Activated CD8-positive, alpha-beta memory T cell treated with anti-CD3 and anti-CD28 coated beads, Interleukin-2, amount 10 ng/mL, durations not matched to agents 7 days and 5 days (primary cell): ENCODE measurements around the gene RABGGTA. TPM values are rescaled to one million over a fixed set of nuclear protein-coding genes. Genes with fewer than 3 reads are reported as not detected.
A peak's percentile ranks its signal among the peaks of the same experiment; 100 is the strongest.

ENCODE experiments used
- ATAC-seq: fragments of 150-1000 bp; cut with Tn5 transposase; one replicate; pipeline ENCODE4 v1.10.0; 2021; ENCODE audit warnings: moderate library complexity
- CTCF ChIA-PET: fragments of 350-600 bp; sonication (Branson Sonifier 250); formaldehyde crosslinking; loops from one replicate; lab custom pipeline; 2021; ENCODE audit warnings: antibody characterized with exemption; lab: Charles Lee
- DNase-seq: peaks from one replicate; pipeline ENCODE4 v3.0.0-alpha.2; 2020
- H3K27ac Mint-ChIP-seq: one replicate; pipeline ENCODE4 v1.8.0; 2021; ENCODE audit warnings: mild to moderate bottlenecking, mixed read lengths
- H3K27me3 Mint-ChIP-seq: one replicate; pipeline ENCODE4 v1.8.0; 2021; ENCODE audit warnings: mixed read lengths
- H3K36me3 Mint-ChIP-seq: one replicate; pipeline ENCODE4 v1.8.0; 2021; ENCODE audit warnings: mild to moderate bottlenecking, mixed read lengths
- H3K4me1 Mint-ChIP-seq: one replicate; pipeline ENCODE4 v1.8.0; 2021; ENCODE audit warnings: mixed read lengths
- H3K4me3 Mint-ChIP-seq: one replicate; pipeline ENCODE4 v1.8.0; 2021; ENCODE audit warnings: mild to moderate bottlenecking, moderate library complexity, mixed read lengths
- H3K9me3 Mint-ChIP-seq: one replicate; pipeline ENCODE4 v1.8.0; 2022; ENCODE audit warnings: low read depth, mixed read lengths
- total RNA-seq, 2 experiments: library from RNA; stranded (reverse); gene quantifications; one replicate each; pipeline ENCODE4 v1.2.3, GENCODE V29; 2021

The RABGGTA gene
- total RNA-seq, 2 experiments from 2014 or later, result 34.3 to 44.6 TPM

DNA sequence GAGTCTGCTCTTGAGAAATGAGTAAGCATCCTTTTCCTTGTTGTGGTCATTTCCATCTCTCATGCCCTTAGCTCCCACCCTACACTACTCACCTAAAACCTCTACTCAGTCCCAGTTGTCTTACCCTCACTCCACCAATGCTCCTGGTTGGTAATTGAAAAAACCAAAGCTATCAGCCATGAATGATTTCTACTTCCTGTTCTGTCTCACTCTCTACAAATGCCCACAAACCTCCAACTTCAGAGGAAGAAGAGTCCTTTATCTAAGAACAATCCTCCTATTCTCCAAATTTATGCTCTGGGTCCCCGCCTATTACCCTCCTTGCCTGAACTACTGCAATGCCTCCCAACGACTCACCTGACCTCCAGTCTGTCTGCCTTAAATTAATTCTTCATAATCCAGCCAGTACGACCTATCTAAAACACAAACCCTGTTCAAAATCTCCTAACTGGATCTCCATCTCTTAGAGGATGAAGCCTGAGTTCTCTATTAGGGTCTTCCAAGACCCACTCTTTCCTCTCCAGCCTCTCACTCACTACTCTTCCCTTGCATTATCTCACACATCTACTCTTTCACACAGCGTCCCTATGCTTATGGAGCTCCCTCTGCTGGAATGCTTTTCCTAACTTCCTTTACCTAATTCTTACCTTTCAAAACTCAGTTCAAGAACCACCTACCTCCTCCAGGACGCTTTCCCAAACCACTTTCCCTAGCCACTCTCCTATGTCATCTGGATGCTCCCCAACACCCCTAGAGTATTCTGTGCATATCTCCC, 26.0 kb upstream of the RABGGTA start:
- Mint-ChIP-seq H3K27me3 (no peaks in the 10 kb centered on the region), H3K4me1 (peaks cover 55% of the 10 kb centered on the region), H3K27ac (peak overlapping the region; percentile 81), H3K4me3 (peak overlapping the region; percentile 12), H3K9me3 (no peaks in the 10 kb centered on the region), H3K36me3 (peaks cover 22% of the 10 kb centered on the region)
- ATAC-seq, result peak; percentile 6
- CTCF ChIA-PET, result interaction anchor here (1.0 to 20.8 kb wide), 18 partner anchors 12 to 188 kb away, joined by 3 to 541 read pairs (median 6); partner anchors contain the start of genes CHMP4A, CIDEB, EMC9 and GMPR2
- DNase-seq, result no peak

DNA sequence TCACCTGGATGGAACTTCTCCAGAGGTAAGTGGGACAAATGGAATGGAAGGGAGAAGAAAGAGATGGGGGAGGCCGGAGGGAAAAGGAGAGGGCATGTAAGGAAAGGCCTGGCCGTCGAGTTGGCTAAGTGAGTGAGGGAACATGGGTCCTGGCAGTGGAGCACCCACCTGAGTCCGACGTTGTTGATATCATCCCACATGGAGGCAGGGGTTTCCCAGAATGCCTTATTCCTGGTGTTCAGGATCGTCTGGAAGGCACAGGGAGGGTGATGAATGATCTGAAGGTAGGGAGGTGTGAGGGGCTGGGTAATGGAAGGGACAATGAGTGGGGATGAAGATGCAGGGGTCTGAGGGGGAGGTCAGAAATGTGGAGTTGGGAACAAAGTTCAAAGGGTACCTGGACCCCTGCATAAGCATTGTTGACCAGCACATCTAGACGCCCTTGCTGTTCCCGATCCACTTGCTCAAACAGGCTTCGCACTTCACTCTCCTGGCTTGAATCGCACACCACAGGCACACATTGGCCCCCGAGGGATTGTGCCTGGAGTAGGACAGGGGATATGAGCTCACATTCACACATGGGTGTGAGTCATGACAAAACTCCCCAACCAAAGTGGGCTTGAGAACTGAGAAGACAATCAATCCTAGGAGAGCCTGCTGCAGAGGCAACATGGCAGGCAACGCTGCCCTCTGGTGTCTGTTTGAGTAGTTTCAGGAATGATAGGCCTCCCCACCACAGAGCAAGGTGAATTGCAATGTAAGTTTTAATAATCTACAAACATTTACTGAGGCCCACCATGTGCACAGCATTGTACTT, 25.2 kb upstream of the RABGGTA start:
- H3K4me1 Mint-ChIP-seq, result peaks cover 51% of the 10 kb centered on the region
- ATAC-seq, result peak; percentile 55
- peaks cover 27% of the 10 kb centered on the region for H3K36me3 Mint-ChIP-seq
- H3K27me3 Mint-ChIP-seq, result no peaks in the 10 kb centered on the region
- H3K9me3 Mint-ChIP-seq, result no peaks in the 10 kb centered on the region
- DNase-seq, result peak; percentile 81
- H3K27ac Mint-ChIP-seq, result peak overlapping the region; percentile 81
- no peak overlapping the region for H3K4me3 Mint-ChIP-seq
- CTCF ChIA-PET, result interaction anchor here (0.6 to 20.8 kb wide), 19 partner anchors 13 to 188 kb away, joined by 3 to 541 read pairs (median 6); partner anchors contain the start of genes CHMP4A, CIDEB, EMC9 and GMPR2

DNA sequence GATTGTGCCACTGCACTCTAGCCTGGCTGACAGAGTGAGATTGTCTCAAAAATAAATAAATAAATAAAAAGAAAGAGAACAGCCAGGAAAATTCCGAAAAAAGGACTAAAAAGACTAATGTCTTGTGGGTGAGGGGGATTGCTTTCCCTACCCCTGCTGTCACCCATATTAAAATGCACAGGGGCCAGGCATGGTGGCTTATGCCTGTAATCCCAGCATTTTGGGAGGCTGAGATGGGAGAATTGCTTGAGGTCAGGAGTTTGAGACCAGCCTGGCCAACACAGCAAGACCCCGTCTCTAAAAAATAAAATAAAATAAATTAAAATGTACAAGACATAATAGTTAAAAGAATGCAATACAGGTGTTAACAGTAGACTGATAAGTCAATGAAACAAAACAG, 22.1 kb upstream of the RABGGTA start:
- ATAC-seq (no peak), DNase-seq (no peak)
- no peaks in the 10 kb centered on the region for H3K9me3 Mint-ChIP-seq
- no peak overlapping the region for H3K4me3 Mint-ChIP-seq
- CTCF ChIA-PET, result interaction anchor here (1.1 to 5.1 kb wide), 8 partner anchors 15 to 137 kb away, joined by 4 to 35 read pairs (median 8); partner anchors contain the start of genes MDP1, RABGGTA and TINF2
- H3K4me1 Mint-ChIP-seq, result peaks cover 50% of the 10 kb centered on the region
- peaks cover 7% of the 10 kb centered on the region for H3K27me3 Mint-ChIP-seq
- H3K36me3 Mint-ChIP-seq, result peaks cover 44% of the 10 kb centered on the region
- no peak overlapping the region for H3K27ac Mint-ChIP-seq

DNA sequence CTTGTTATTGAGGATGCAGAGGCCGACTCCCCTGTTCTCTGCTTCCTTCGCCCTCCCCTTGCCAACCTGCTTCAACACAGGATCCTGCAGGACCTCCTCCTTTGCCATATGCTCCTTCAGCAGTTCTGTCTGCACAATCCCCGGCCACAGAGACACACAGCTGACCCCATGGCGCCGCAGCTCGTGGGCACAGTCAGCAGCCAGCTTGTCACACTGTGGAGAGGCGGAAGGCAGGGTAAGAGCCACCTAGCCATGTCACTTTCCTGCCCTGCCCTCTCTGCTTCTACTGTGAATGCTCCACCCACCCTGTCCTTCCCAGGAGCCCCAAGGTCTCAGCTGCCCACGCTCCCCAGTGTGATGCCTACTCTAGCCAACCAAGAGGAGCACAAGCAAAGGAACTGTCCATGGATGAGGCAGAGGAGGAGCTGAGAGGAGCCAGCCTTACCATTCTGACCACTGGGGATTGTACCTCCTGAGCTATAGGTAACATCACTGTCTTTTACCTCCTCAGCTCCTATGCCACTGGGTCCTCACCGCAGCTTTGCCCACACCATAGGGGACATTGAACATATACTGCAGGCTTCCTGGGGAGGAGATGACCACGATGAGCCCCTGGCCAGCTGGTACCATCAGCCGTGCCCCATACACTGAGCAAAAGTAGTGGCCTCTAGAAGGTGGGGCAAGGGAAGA, 20.9 kb upstream of the RABGGTA start:
- H3K36me3 Mint-ChIP-seq, result peaks cover 45% of the 10 kb centered on the region
- H3K27me3 Mint-ChIP-seq, result peaks cover 16% of the 10 kb centered on the region
- no peaks in the 10 kb centered on the region for H3K9me3 Mint-ChIP-seq
- peaks cover 48% of the 10 kb centered on the region for H3K4me1 Mint-ChIP-seq
- DNase-seq (no peak), ATAC-seq (no peak)
- H3K4me3 Mint-ChIP-seq, result no peak overlapping the region
- no peak overlapping the region for H3K27ac Mint-ChIP-seq
- CTCF ChIA-PET, result interaction anchor here (1.1 to 5.1 kb wide), 9 partner anchors 13 to 139 kb away, joined by 4 to 35 read pairs (median 10); partner anchors contain the start of genes LTB4R, LTB4R2, MDP1 and RABGGTA

DNA sequence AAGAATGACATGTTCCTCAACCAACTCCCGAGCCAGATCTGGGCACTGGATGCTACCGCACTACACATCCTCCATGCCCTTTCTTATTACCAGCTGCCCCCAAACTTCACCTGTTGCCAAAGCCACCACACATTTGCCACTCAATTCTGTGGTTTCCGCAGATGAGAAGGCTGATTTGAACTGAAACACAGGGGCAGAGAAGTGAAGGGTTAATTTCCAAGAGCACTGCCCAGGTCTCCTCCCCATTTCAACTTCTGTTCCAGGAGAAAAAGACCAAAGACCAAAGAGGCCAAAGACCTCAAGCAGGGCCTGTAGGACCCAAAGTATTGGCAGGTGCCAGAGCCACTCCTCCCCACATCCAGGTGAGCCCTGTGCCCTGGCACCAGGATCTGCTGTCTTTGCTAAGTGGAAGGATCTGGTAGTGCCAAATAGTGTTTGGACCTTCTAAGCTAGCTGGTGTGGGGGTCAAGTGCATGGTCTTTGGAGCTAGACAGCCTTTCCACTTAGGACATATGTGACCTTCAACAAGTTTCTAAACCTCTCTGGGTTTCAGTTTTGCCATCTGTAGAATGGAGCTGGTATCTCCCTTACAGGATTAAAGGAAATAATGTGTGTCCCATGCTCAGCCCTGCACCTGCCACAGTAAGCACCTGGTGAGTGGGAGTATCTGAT, 20.2 kb upstream of the RABGGTA start:
- CTCF ChIA-PET, result interaction anchor here (2.1 to 5.1 kb wide), 8 partner anchors 13 to 49 kb away, joined by 6 to 35 read pairs (median 12); partner anchors contain the start of genes CIDEB, LTB4R, LTB4R2 and RABGGTA
- ATAC-seq (no peak), DNase-seq (no peak)
- no peaks in the 10 kb centered on the region for H3K9me3 Mint-ChIP-seq
- H3K4me1 Mint-ChIP-seq, result peaks cover 41% of the 10 kb centered on the region
- peaks cover 42% of the 10 kb centered on the region for H3K36me3 Mint-ChIP-seq
- peaks cover 18% of the 10 kb centered on the region for H3K27me3 Mint-ChIP-seq
- no peak overlapping the region for H3K27ac Mint-ChIP-seq
- H3K4me3 Mint-ChIP-seq, result no peak overlapping the region

DNA sequence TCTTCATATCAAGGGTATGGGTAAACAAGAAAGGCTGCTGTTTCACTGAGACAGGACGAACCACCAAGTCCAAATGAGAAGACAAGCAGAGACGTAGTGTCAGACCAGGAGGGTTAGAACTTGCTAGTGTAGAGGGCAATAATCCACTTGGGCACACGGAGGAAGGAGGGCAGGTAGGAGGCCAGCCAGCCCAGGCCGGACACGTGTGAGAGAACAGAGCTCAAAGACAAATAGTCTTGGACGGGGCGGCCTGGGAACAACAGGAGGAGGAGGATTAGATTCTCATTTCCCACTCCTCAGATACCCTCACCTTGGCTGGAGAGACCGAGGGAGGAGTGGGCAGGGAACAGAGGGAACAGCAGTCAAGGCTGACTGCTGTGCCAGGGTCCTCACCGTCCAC, 19.3 kb upstream of the RABGGTA start:
- Mint-ChIP-seq H3K27me3 (peaks cover 21% of the 10 kb centered on the region), H3K36me3 (peaks cover 36% of the 10 kb centered on the region), H3K9me3 (no peaks in the 10 kb centered on the region), H3K4me3 (no peak overlapping the region), H3K4me1 (peaks cover 32% of the 10 kb centered on the region), H3K27ac (no peak overlapping the region)
- DNase-seq (no peak), ATAC-seq (no peak)
- CTCF ChIA-PET, result interaction anchor here (0.9 to 5.1 kb wide), 11 partner anchors 10 to 145 kb away, joined by 3 to 35 read pairs (median 11); partner anchors contain the start of genes CIDEB, DHRS1, LTB4R and LTB4R2

DNA sequence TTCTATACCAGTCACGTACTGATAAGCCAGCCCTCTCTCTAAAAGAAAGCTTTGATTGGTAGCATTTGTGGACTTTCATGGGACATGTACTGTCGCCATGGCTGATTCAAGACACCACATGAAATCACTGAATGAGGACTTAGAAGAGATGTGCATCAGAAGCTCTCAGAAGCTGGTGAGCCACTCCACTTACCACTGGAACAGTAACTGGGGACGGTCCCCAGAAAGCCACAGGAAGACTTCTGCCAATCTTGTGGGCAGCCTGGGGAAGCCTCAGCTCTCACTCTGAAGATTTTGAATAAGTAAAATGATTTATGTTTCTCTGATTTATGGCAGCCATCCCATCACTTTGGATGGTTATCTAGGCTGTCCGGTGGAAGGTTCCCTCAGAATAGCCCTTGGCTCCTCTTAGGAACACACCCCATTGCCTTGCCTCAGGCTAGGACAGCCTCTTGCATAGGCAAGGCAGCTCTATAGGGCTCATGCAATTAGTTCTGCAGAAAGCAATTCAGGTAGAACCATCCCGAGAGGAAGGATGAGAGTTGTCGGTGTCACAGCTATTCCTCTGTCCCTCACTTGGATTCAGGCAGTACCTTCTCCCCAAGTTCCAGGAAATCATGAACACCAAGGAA, 18.4 kb upstream of the RABGGTA start:
- H3K36me3 Mint-ChIP-seq, result peaks cover 32% of the 10 kb centered on the region
- H3K4me3 Mint-ChIP-seq, result no peak overlapping the region
- H3K4me1 Mint-ChIP-seq, result peaks cover 29% of the 10 kb centered on the region
- CTCF ChIA-PET, result interaction anchor here (0.9 to 5.1 kb wide), 13 partner anchors 10 to 146 kb away, joined by 3 to 35 read pairs (median 9); partner anchors contain the start of genes CIDEB, DHRS1, LTB4R and LTB4R2
- H3K27me3 Mint-ChIP-seq, result peaks cover 25% of the 10 kb centered on the region
- no peak overlapping the region for H3K27ac Mint-ChIP-seq
- H3K9me3 Mint-ChIP-seq, result no peaks in the 10 kb centered on the region
- DNase-seq, result peak; percentile 88
- peak; percentile 93 for ATAC-seq

DNA sequence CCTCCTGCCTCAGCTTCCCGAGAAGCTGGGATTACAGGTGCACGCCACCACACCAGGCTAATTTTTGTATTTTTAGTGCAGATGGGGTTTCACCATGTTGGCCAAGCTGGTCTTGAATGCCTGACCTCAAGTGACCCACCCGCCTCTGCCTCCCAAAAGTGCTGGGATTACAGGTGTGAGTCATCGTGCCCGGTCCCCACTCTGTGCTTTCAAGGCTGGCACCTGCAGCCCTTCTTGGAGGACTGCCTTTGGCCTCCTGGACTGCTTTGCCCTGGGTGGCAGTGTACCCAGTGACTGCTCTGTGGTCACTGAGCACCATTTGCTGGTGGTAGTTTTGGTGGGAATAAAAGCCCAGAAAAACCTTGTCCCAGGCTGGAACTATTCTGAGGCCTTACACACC, 15.6 kb upstream of the RABGGTA start:
- Mint-ChIP-seq H3K4me1 (peaks cover 29% of the 10 kb centered on the region), H3K27ac (no peak overlapping the region), H3K4me3 (no peak overlapping the region), H3K27me3 (peaks cover 25% of the 10 kb centered on the region), H3K9me3 (no peaks in the 10 kb centered on the region), H3K36me3 (peaks cover 22% of the 10 kb centered on the region)
- ATAC-seq (no peak), DNase-seq (no peak)
- CTCF ChIA-PET, result interaction anchor here (3.4 to 4.8 kb wide), 2 partner anchors 21 to 44 kb away, joined by 26 read pairs; partner anchors contain the start of genes CIDEB and TINF2

DNA sequence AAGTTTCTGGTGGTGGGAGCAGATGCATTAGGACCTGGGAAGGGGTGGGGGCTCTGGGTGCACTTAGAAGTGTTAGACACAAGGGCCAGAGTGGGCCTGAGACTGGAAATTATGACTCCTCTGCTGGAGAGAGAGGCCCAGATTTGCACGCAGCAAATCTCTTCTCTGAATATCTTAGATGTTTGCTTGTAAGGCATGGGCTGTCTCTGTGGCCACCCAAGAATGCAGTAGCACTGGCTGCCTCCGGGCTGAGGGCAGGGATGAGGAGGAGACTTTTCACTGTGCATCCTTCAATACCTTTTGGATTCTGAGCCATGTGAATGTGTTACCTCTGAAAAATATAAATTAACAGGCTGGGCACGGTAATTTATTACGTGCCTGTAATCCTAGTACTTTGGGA, 14.0 kb upstream of the RABGGTA start:
- peaks cover 18% of the 10 kb centered on the region for H3K27me3 Mint-ChIP-seq
- no peak overlapping the region for H3K4me3 Mint-ChIP-seq
- CTCF ChIA-PET, result interaction anchor here (1.1 kb wide), 1 partner anchor 34 kb away, joined by 3 read pairs; no protein-coding TSS in a partner anchor
- H3K36me3 Mint-ChIP-seq, result peaks cover 7% of the 10 kb centered on the region
- DNase-seq (no peak), ATAC-seq (no peak)
- peaks cover 19% of the 10 kb centered on the region for H3K4me1 Mint-ChIP-seq
- no peak overlapping the region for H3K27ac Mint-ChIP-seq
- H3K9me3 Mint-ChIP-seq, result no peaks in the 10 kb centered on the region

DNA sequence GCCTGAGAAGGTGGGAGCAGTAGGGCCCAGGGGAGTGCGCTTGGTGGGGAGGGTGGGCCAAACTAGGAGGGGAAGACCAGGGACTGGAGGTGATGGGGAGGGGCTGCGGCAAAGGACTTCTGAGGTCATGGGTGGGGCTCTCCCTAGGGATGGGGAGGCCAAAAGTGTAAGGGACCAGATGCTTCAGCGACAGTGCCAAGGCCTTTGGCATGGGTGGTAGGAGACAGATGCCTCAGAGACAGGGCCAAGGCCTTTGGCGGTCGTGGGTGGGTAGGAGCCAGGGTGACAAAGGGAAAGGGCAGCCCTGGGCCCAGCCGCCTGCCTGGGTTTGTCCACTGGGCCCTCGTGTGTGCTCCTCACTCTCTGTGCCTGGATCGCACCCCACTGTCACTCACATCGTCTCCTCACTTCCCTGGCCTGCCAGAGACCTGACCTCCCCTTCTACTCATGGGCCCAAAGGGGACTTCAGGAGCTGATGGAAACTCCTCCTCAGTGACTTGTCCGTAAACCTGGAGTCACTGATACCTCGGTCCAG, 13.2 kb upstream of the RABGGTA start:
- Mint-ChIP-seq H3K27me3 (peaks cover 18% of the 10 kb centered on the region), H3K36me3 (peaks cover 1% of the 10 kb centered on the region), H3K4me1 (peaks cover 16% of the 10 kb centered on the region), H3K4me3 (no peak overlapping the region), H3K27ac (no peak overlapping the region), H3K9me3 (no peaks in the 10 kb centered on the region)
- DNase-seq (no peak), ATAC-seq (no peak)
- CTCF ChIA-PET, result interaction anchor here (0.8 to 11.3 kb wide), 4 partner anchors 14 to 152 kb away, joined by 3 to 108 read pairs (median 4); partner anchors contain the start of genes CIDEB, DHRS1 and NOP9

DNA sequence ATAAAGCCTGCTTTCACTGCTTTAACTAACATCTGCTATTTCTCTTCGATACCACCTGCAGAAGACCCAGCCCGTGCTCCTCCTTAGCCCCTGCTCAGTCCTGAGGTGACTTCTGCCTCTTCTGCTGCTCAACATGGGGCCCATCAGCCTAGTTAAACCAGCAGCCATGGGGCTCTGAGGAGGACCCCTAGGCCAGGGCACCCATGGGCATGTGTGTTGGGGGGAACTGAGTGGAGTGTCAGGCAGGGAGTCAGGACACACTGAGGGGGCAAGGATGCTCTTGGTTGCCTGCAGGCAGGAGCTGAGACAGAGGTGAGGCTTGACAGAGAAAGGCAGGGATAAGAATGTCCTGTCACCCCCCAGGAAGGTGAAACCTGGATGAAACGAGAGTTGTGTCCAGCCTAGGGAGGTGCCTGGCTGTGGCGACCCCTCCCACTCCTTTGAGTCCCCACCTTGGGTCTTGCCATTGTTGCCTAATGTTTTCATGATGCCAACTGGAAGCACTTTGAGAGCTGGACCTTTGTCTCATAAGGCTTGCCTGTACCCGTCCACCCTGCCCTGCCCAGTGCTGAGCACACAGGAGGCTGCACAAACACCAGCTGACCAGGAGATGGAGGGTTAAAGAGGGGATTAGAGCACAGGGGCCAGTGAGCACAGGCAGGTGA, 12.5 kb upstream of the RABGGTA start:
- Mint-ChIP-seq H3K27me3 (peaks cover 18% of the 10 kb centered on the region), H3K36me3 (peaks cover 1% of the 10 kb centered on the region), H3K9me3 (no peaks in the 10 kb centered on the region), H3K4me3 (no peak overlapping the region), H3K27ac (no peak overlapping the region), H3K4me1 (peaks cover 18% of the 10 kb centered on the region)
- DNase-seq, result no peak
- CTCF ChIA-PET, result interaction anchor here (0.7 to 11.3 kb wide), 5 partner anchors 14 to 153 kb away, joined by 3 to 108 read pairs (median 3); partner anchors contain the start of genes CIDEB, DHRS1 and NOP9
- ATAC-seq, result no peak
